Activated naive CD8-positive, alpha-beta T cell treated with anti-CD3 and anti-CD28 coated beads, Interleukin-2, amount 10 ng/mL, durations not matched to agents 7 days and 5 days (primary cell): ENCODE results near the gene MICALL2. TPM values are rescaled to one million over a fixed set of nuclear protein-coding genes. Genes with fewer than 3 reads are reported as not detected.

Experiments
- ATAC-seq: fragments of 150-1000 bp; cut with Tn5 transposase; one replicate; pipeline ENCODE4 v1.10.0; 2021; ENCODE audit warnings: low read depth, moderate library complexity
- POLR2A ChIA-PET: fragments of 350-600 bp; sonication (Branson Sonifier 250); formaldehyde crosslinking; loops from one replicate; lab custom pipeline; 2021; ENCODE audit warnings: antibody characterized with exemption; lab: Charles Lee
- DNase-seq: peaks from one replicate; pipeline ENCODE4 v3.0.0; 2021
- H3K27ac Mint-ChIP-seq: one replicate; pipeline ENCODE4 v1.8.0; 2022; ENCODE audit warnings: mild to moderate bottlenecking, mixed read lengths
- H3K27me3 Mint-ChIP-seq: one replicate; pipeline ENCODE4 v1.8.0; 2022; ENCODE audit warnings: mild to moderate bottlenecking, moderate library complexity, mixed read lengths
- H3K36me3 Mint-ChIP-seq: one replicate; pipeline ENCODE4 v1.8.0; 2021; ENCODE audit warnings: mild to moderate bottlenecking, mixed read lengths
- H3K4me1 Mint-ChIP-seq: one replicate; pipeline ENCODE4 v1.8.0; 2021; ENCODE audit warnings: mixed read lengths
- H3K4me3 Mint-ChIP-seq: one replicate; pipeline ENCODE4 v1.8.0; 2022; ENCODE audit warnings: mild to moderate bottlenecking, moderate library complexity, mixed read lengths
- H3K9me3 Mint-ChIP-seq: one replicate; pipeline ENCODE4 v1.8.0; 2021; ENCODE audit warnings: mixed read lengths
- total RNA-seq, 2 experiments: library from RNA; stranded (reverse); gene quantifications; one replicate each; pipeline ENCODE4 v1.2.3, GENCODE V29; 2021

The MICALL2 gene
- 1 to 10 TPM; 2.8 to 3.9 TPM for total RNA-seq

GRCh38 chr7:1458683-1459511, at the start of gene MICALL2:
Gene MICALL2 (minus strand): TSS chr7:1459470. CDS start chr7:1459326, 144 bp downstream.
- POLR2A ChIA-PET, result no interaction called here
- H3K4me1 Mint-ChIP-seq, result peaks cover 5% of the 10 kb centered on the region
- H3K36me3 Mint-ChIP-seq, result no peaks in the 10 kb centered on the region
- ATAC-seq, result peak; percentile 28
- peak within 1 kb of the TSS; percentile 79 for H3K4me3 Mint-ChIP-seq
- H3K9me3 Mint-ChIP-seq, result no peaks in the 10 kb centered on the region
- no peak for DNase-seq
- peak within 1 kb of the TSS; percentile 45 for H3K27ac Mint-ChIP-seq
- peaks cover 8% of the 10 kb centered on the region for H3K27me3 Mint-ChIP-seq

- POLR2A ChIA-PET, result interaction anchor here (0.6 kb wide), 1 partner anchor 348 kb away, joined by 3 read pairs; the partner anchor contains the start of gene ZFAND2A
- DNase-seq (no peak), ATAC-seq (no peak)
- Mint-ChIP-seq H3K9me3 (no peaks in the 10 kb centered on the region), H3K27me3 (no peaks in the 10 kb centered on the region), H3K4me3 (peak overlapping the region; percentile 46), H3K27ac (peak overlapping the region; percentile 81), H3K4me1 (peaks cover 30% of the 10 kb centered on the region), H3K36me3 (peaks cover 2% of the 10 kb centered on the region)
Observed at GRCh38 chr7:1508277-1508758, 49.0 kb upstream of the MICALL2 start.

GRCh38 chr7:1505731-1506550, 46.7 kb upstream of the MICALL2 start:
- Mint-ChIP-seq H3K27ac (peak overlapping the region; percentile 80), H3K4me1 (peaks cover 34% of the 10 kb centered on the region), H3K36me3 (peaks cover 6% of the 10 kb centered on the region), H3K27me3 (no peaks in the 10 kb centered on the region), H3K9me3 (no peaks in the 10 kb centered on the region), H3K4me3 (peak overlapping the region; percentile 69)
- DNase-seq, result peak; percentile 62
- ATAC-seq, result no peak
- POLR2A ChIA-PET, result interaction anchor here (1.6 kb wide), 1 partner anchor 27 kb away, joined by 8 read pairs; no protein-coding TSS in a partner anchor

DNA sequence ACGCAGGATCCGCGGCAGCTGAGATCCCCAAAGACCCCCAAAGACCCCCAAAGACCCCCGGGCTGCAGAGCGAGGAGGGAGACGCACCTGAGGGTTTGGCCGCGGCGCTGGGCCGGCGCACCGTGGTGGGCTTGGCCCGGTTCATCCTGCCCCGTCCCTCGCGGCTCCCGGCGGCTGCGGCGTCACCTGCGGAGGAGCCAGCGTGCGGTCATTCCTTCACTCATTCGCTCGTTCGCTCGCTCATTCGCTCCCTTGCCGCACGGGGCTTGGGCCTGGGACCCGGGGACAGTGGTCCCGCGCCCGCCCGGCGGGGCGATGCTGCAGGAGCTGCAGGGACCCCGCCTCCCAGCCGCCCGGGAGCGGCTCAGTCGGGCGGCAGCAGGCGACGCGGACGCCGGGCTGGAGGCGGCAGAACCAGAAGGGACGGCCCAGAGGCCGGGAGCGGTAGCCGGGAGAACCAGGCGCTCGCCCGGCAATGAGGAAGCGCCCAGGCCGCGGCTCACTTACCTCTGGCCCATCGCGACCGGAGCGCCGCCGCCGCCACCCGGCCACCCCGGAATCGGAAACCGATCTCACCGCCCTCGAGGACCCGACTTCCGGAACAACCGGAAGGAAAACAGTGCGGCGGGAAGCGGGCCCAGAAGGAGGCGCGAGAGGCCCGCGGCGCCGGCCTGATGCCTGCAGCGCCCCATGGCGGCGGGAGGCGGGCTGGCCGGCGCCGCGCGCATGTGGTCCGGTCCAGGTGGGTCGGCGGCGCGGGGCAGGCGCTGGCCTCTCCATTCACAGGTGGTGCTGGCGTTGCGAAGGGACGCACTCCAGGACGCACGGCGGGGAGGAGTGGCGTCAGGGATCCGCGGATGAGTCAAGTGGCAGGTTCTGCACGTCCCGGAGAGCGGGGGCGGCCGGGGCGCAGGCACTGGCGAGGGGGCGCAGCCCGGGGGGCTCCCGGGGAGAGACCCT, 44.8 kb upstream of the MICALL2 start, which contains the start of gene INTS1:
TSS of gene INTS1 (minus strand) at position 574 of the 960 bp plus-strand sequence. CDS start at position 145, 429 bp downstream.
- H3K4me1 Mint-ChIP-seq, result peaks cover 31% of the 10 kb centered on the region
- H3K27ac Mint-ChIP-seq, result peak within 1 kb of the TSS; percentile 83
- peak; percentile 89 for ATAC-seq
- H3K9me3 Mint-ChIP-seq, result no peaks in the 10 kb centered on the region
- DNase-seq, result peak; percentile 93
- H3K36me3 Mint-ChIP-seq, result peaks cover 6% of the 10 kb centered on the region
- H3K4me3 Mint-ChIP-seq, result peak within 1 kb of the TSS; percentile 91
- POLR2A ChIA-PET, result interaction anchor here (1.1 to 1.9 kb wide), 2 partner anchors 28 to 52 kb away, joined by 3 to 6 read pairs; partner anchors contain the start of gene TMEM184A
- no peaks in the 10 kb centered on the region for H3K27me3 Mint-ChIP-seq

DNA sequence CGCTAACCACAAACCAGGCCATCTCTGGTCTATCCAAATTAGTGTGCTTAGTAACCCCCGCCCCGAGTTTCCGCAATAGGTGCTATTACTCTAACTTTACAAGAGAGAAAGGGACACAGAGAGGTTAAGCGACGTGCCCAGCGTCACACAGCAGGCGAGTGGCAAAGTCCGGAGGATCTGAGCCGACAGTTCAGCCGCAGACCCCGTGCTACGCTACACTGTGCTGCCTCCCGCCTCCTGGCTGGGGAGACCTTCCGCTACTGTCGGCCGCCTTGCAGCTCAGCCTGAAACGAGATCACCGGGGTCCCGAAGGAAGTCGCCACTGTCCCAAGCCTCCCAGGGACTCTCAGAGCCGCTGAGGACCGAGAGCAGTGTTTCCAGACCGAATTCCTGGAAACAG, 44.1 kb upstream of the MICALL2 start:
- Mint-ChIP-seq H3K4me3 (peak overlapping the region; percentile 82), H3K4me1 (peaks cover 27% of the 10 kb centered on the region), H3K27me3 (no peaks in the 10 kb centered on the region), H3K36me3 (peaks cover 6% of the 10 kb centered on the region), H3K27ac (peak overlapping the region; percentile 75), H3K9me3 (no peaks in the 10 kb centered on the region)
- POLR2A ChIA-PET, result interaction anchor here (1.9 kb wide), 1 partner anchor 29 kb away, joined by 6 read pairs; no protein-coding TSS in a partner anchor
- ATAC-seq, result no peak
- DNase-seq, result no peak

DNA sequence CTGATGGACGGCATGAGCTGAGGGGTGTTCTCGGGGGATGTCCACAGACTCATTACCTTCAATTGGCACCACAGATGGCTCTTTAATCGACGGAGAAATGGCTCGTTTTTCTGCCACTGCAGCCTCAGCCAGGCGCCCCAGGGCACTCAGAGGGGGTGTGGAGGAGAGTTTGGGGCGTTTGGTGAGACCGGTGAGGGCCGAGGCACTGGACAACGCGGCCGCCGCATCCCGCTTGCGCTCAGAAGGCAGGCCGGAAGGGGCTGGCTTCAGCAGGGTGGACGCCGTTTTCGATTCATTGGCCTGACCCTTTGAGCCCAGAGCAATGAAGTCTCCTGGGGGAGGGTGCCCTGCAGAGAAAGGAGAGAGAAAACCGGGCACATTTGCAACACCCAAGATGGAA, 43.6 kb upstream of the MICALL2 start:
- POLR2A ChIA-PET, result interaction anchor here (1.9 kb wide), 1 partner anchor 30 kb away, joined by 6 read pairs; no protein-coding TSS in a partner anchor
- Mint-ChIP-seq H3K4me1 (peaks cover 24% of the 10 kb centered on the region), H3K4me3 (peak overlapping the region; percentile 82), H3K9me3 (no peaks in the 10 kb centered on the region), H3K36me3 (peaks cover 6% of the 10 kb centered on the region), H3K27me3 (no peaks in the 10 kb centered on the region), H3K27ac (peak overlapping the region; percentile 75)
- no peak for ATAC-seq
- no peak for DNase-seq

DNA sequence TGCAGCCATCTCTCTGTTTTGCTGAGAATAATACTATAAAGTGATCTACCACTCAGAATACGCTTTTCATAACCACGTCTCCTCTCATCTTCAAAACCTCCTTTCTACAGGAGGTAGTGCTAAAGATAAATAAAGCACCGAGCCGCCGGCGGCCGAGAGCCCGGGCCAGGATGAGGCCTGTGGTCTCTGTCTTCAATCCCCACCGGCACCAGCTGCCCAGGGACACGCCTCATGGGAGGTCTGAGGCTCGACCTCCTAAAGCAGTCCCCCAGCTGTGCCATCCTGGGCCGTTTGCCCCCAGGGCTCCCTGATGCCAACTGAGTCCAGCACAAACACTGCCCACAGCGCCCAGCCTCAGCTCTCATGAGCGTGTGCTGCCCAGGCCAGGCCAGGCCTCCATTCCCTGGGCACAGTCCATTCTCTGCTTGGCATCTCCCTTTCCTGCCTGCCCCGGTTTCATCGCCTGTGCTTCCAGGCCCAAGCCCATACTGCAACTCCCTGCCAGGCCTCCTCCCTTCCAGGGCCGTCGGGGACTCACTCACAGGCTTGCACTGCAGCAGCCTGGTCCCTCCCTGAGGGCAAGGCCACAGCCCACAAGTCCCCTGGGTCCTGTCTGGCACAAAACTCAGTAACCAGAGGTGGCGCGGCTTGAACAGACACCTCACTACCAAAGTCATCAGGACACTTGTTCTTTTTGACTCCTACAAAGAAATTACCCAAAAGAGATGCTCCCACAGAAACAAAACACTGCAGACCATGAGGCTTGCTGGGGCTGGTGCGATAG, 42.4 kb upstream of the MICALL2 start:
- Mint-ChIP-seq H3K4me1 (peaks cover 21% of the 10 kb centered on the region), H3K27me3 (no peaks in the 10 kb centered on the region), H3K27ac (no peak overlapping the region), H3K9me3 (no peaks in the 10 kb centered on the region), H3K36me3 (peaks cover 6% of the 10 kb centered on the region), H3K4me3 (peak overlapping the region; percentile 82)
- ATAC-seq (no peak), DNase-seq (no peak)
- POLR2A ChIA-PET, result no interaction called here

- peaks cover 4% of the 10 kb centered on the region for H3K36me3 Mint-ChIP-seq
- POLR2A ChIA-PET, result interaction anchor here (0.6 kb wide), 1 partner anchor 584 kb away, joined by 4 read pairs; no protein-coding TSS in a partner anchor
- H3K4me3 Mint-ChIP-seq, result no peak overlapping the region
- H3K27me3 Mint-ChIP-seq, result no peaks in the 10 kb centered on the region
- ATAC-seq (no peak), DNase-seq (no peak)
- H3K4me1 Mint-ChIP-seq, result peaks cover 14% of the 10 kb centered on the region
- no peak overlapping the region for H3K27ac Mint-ChIP-seq
- H3K9me3 Mint-ChIP-seq, result no peaks in the 10 kb centered on the region
Observed at GRCh38 chr7:1500064-1500807, 41.0 kb upstream of the MICALL2 start.

- POLR2A ChIA-PET, result interaction anchor here (0.6 kb wide), 1 partner anchor 585 kb away, joined by 4 read pairs; no protein-coding TSS in a partner anchor
- H3K36me3 Mint-ChIP-seq, result peaks cover 4% of the 10 kb centered on the region
- peaks cover 14% of the 10 kb centered on the region for H3K4me1 Mint-ChIP-seq
- H3K4me3 Mint-ChIP-seq, result no peak overlapping the region
- ATAC-seq (no peak), DNase-seq (no peak)
- H3K27ac Mint-ChIP-seq, result no peak overlapping the region
- no peaks in the 10 kb centered on the region for H3K9me3 Mint-ChIP-seq
- no peaks in the 10 kb centered on the region for H3K27me3 Mint-ChIP-seq
Observed at GRCh38 chr7:1499367-1500029, 40.2 kb upstream of the MICALL2 start.

DNA sequence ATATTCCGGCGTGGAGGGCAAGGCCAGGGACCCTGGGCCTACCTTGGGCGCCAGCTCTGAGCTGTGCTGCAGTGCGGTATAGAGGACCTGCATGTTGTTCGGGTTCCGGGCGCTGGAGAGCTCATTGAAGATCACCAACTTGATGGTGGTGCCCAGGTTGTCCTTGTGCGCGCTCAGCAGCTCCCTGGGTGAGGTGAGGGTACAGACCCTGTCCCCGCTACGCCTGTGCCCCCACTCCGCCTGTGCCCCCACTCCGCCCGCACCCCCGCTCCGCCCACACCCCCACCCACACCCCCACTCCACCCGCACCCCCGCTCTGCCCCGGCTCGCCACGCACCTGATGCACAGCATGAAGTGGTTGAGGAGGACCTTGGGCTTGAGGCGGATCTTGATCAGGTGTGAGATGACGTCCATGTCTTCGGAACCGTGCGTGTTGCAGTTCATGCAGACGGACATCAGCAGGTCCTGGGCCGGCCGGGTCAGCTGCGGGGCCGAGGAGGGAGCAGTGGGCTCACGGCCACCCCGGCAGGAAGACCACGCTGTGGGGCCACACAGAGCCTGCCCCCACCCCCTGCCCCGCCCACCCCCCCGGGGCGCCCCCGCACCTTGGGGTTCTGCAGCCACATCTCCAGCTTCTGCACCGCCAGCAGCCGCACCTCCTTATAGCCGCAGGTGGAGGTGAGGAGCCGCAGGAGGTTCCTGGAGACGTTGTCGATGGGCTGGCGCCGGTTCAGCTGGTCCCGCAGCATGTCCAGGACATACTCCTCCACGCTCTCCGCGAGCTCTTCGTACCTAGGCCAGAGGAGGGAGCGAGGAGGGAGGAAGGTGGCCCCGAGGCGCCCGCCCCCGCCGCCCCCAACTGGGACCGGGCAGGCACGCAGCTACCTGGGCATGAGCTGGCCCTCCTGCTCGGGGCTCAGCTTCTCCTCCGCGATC, 39.4 kb upstream of the MICALL2 start:
- Mint-ChIP-seq H3K9me3 (no peaks in the 10 kb centered on the region), H3K4me3 (no peak overlapping the region), H3K4me1 (peaks cover 14% of the 10 kb centered on the region), H3K27me3 (no peaks in the 10 kb centered on the region), H3K36me3 (peaks cover 4% of the 10 kb centered on the region), H3K27ac (no peak overlapping the region)
- DNase-seq (no peak), ATAC-seq (no peak)
- POLR2A ChIA-PET, result no interaction called here
